Brain microvascular endothelial cell (primary cell): ENCODE data around the gene TSPEAR.
"Not testable (repeated sequence)": the region's sequence is repeated elsewhere in the genome, so short reads cannot be mapped to it uniquely, and the experiment has no call there.

ENCODE experiments used
- DNase-seq: peaks from one replicate; pipeline ENCODE4 v3.0.0-alpha.2; 2020
- H3K27ac ChIP-seq: fragments of 250-450 bp; sonication (Bioruptor Pico); 2 replicates; pipeline ENCODE4 v1.5.1; 2020; ENCODE audit warnings: mild to moderate bottlenecking, moderate library complexity
- H3K27me3 ChIP-seq: fragments of 250-450 bp; sonication (Bioruptor Pico); replicated peaks from 2 replicates; pipeline ENCODE4 v1.5.1; 2020; ENCODE audit warnings: mild to moderate bottlenecking
- H3K36me3 ChIP-seq: fragments of 250-450 bp; sonication (Bioruptor Pico); replicated peaks from 2 replicates; pipeline ENCODE4 v1.5.1; 2020; ENCODE audit warnings: mild to moderate bottlenecking
- H3K4me3 ChIP-seq: 2 replicates; pipeline ENCODE4 v1.5.1; 2011; ENCODE audit warnings: low read depth, mild to moderate bottlenecking, control low read depth, low read length, moderate library complexity
- CTCF ChIP-seq: IDR thresholded peaks from 2 replicates; pipeline ENCODE4 v1.5.1; 2011; ENCODE audit warnings: low read depth, mild to moderate bottlenecking, moderate library complexity, low read length, control low read depth, inconsistent platforms; ENCODE audit errors: missing control alignments
- in situ Hi-C: cut with HindIII; loops from 2 replicates; pipeline ENCODE4 v1.10.0; 2017; ENCODE audit warnings: low sequenced_read_pairs, low pct_ligation_motif_present

TSPEAR gene

GRCh38 chr21:44639331-44639655 lies 72.1 kb downstream of the TSPEAR start:
- no peaks in the 10 kb centered on the region for H3K36me3 ChIP-seq
- H3K27ac ChIP-seq, result no peak overlapping the region
- no peak overlapping the region for H3K4me3 ChIP-seq
- in situ Hi-C loops, result no loop called here
- no peak for TF ChIP-seq CTCF
- DNase-seq, result no peak
- no peaks in the 10 kb centered on the region for H3K27me3 ChIP-seq

GRCh38 chr21:44638506-44639330 lies 72.7 kb downstream of the TSPEAR start:
- H3K4me3 ChIP-seq, H3K27me3 ChIP-seq, H3K27ac ChIP-seq, H3K36me3 ChIP-seq, DNase-seq, in situ Hi-C loops: not testable (repeated sequence)

GRCh38 chr21:44637851-44638348 lies 73.5 kb downstream of the TSPEAR start:
- H3K27me3 ChIP-seq, DNase-seq, in situ Hi-C loops, H3K36me3 ChIP-seq, H3K27ac ChIP-seq, H3K4me3 ChIP-seq: not testable (repeated sequence)

GRCh38 chr21:44637018-44637850 lies 74.1 kb downstream of the TSPEAR start, which contains the start of gene KRTAP10-10:
Gene KRTAP10-10, plus strand, starts transcription at chr21:44637356. Its CDS starts 62 bp downstream, at chr21:44637418.
- no peak within 1 kb of the TSS for H3K4me3 ChIP-seq
- no peaks in the 10 kb centered on the region for H3K36me3 ChIP-seq
- H3K27ac ChIP-seq, result no peak within 1 kb of the TSS
- in situ Hi-C loops, result no loop called here
- H3K27me3 ChIP-seq, result no peaks in the 10 kb centered on the region
- no peak for TF ChIP-seq CTCF
- no peak for DNase-seq

- Histone ChIP-seq H3K27me3 (no peaks in the 10 kb centered on the region), H3K4me3 (no peak overlapping the region), H3K27ac (no peak overlapping the region), H3K36me3 (no peaks in the 10 kb centered on the region)
- no peak for DNase-seq
- in situ Hi-C loops, result no loop called here
- no peak for TF ChIP-seq CTCF
These were observed 75.0 kb downstream of the TSPEAR start for GRCh38 chr21:44636209-44637017.

GRCh38 chr21:44632067-44632466 lies 79.3 kb downstream of the TSPEAR start:
- Histone ChIP-seq H3K36me3 (no peaks in the 10 kb centered on the region), H3K4me3 (no peak overlapping the region), H3K27me3 (no peaks in the 10 kb centered on the region), H3K27ac (no peak overlapping the region)
- TF ChIP-seq CTCF, result no peak
- no peak for DNase-seq
- in situ Hi-C loops, result no loop called here
